Ascending aorta (tissue), 2 donors: ENCODE measurements around the gene NINL. TPM values are rescaled to one million over a fixed set of nuclear protein-coding genes. Genes with fewer than 3 reads are reported as not detected.

Experiments used
- DNase-seq, 2 donors: peaks; one replicate each; pipeline ENCODE4 v3.0.0-alpha.2; 2019; ENCODE audit warnings: low spot score in 2 of 2
- H3K27ac ChIP-seq, 2 donors: fragments of 200-600 bp; sonication (generic); one replicate each; pipeline ENCODE4 v1.5.1; 2016 to 2017; ENCODE audit warnings: mild to moderate bottlenecking in 1 of 2
- H3K27me3 ChIP-seq: fragments of 200-600 bp; sonication (generic); one replicate; pipeline ENCODE4 v1.5.1; 2017
- H3K36me3 ChIP-seq, 2 donors: fragments of 200-600 bp; sonication (generic); one replicate each; pipeline ENCODE4 v1.5.1; 2016
- H3K4me1 ChIP-seq, 2 donors: fragments of 200-600 bp; sonication (generic); one replicate each; pipeline ENCODE4 v1.5.1; 2016 to 2017; ENCODE audit warnings: mild to moderate bottlenecking in 1 of 2
- H3K4me3 ChIP-seq, 2 donors: fragments of 200-600 bp; sonication (generic); one replicate each; pipeline ENCODE4 v1.5.1; 2016 to 2017; ENCODE audit warnings: mild to moderate bottlenecking in 1 of 2
- H3K9me3 ChIP-seq, 2 donors: fragments of 200-600 bp; sonication (generic); one replicate each; pipeline ENCODE4 v1.5.1; 2016
- intact Hi-C: fragments of 100-400 bp; cut with DNase I; formaldehyde crosslinking; loops from one replicate; pipeline ENCODE4 v1.15.1; 2023
- total RNA-seq: library from RNA; depleted of rRNA; stranded (reverse); fragments of >200 nt; gene quantifications from one replicate; pipeline ENCODE4 v1.1.0, GENCODE V29; 2016
- TF ChIP-seq, protein P1 (sequence below), 3 experiments: fragments of 200-600 bp in 2 of 3; fragments of 450-650 bp in 1 of 3; sonication (generic) in 2 of 3; IDR thresholded peaks; one replicate each; pipeline ENCODE4 v1.5.1; 2016 to 2019; ENCODE audit warnings: antibody characterized with exemption in 3 of 3, mild to moderate bottlenecking in 1 of 3, moderate library complexity in 1 of 3

NINL gene
- total RNA-seq, 1 donor from 2014 or later = 18.0 TPM

DNA sequence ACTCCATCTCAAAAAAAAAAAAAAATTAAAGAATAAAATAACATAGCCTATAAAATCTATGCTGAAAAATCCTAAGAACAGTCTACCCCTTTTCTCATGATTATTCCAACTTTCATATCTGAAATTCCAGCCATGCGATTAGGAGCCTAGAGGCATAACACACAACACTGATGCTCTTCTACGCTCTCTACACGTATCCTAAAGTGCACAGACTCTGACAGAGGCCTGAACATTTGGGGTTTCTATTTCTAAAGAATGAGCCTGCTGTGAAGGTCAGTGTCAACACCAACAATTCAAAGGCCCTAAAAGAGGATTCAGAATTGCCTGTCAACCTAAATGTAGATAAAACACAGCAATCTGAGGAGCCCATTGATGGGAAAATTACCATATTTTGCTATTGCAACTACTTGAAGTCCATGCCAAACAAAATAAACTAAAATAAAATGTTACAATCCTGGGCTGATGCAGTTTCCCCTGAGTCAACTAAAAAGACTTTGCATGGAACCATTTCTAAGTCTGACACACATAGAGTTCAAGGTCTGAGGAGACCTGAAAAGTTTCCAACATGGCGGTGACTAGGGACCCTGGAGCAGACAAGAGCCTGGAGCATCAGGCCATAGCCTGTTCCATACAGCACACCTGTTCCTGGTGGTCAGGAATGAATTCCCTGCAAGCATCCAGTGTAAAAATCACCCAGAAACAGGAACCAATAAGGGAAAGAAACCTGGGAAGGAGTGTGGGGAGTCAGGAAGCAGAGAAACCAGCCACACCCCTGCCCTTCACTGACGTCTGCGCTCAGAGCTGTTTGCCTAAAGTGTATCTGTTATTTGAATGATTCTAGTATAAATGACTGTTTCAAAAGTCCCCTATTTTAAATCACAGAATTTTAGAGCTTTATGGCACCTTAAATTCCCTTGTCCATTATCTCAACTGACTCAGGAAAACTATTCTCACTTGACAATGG is 11.8 kb downstream of the NINL start:
- Histone ChIP-seq H3K4me3 (no peak overlapping the region), H3K27ac (no peak overlapping the region), H3K27me3 (no peaks in the 10 kb centered on the region), H3K4me1 (no peaks in the 10 kb centered on the region), H3K36me3 (no peaks in the 10 kb centered on the region), H3K9me3 (no peaks in the 10 kb centered on the region)
- intact Hi-C loops = no loop called here
- DNase-seq = no peak
- TF ChIP-seq, protein P1, sequence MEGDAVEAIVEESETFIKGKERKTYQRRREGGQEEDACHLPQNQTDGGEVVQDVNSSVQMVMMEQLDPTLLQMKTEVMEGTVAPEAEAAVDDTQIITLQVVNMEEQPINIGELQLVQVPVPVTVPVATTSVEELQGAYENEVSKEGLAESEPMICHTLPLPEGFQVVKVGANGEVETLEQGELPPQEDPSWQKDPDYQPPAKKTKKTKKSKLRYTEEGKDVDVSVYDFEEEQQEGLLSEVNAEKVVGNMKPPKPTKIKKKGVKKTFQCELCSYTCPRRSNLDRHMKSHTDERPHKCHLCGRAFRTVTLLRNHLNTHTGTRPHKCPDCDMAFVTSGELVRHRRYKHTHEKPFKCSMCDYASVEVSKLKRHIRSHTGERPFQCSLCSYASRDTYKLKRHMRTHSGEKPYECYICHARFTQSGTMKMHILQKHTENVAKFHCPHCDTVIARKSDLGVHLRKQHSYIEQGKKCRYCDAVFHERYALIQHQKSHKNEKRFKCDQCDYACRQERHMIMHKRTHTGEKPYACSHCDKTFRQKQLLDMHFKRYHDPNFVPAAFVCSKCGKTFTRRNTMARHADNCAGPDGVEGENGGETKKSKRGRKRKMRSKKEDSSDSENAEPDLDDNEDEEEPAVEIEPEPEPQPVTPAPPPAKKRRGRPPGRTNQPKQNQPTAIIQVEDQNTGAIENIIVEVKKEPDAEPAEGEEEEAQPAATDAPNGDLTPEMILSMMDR (IDR thresholded peaks at IDR 0.05) = no peak

DNA sequence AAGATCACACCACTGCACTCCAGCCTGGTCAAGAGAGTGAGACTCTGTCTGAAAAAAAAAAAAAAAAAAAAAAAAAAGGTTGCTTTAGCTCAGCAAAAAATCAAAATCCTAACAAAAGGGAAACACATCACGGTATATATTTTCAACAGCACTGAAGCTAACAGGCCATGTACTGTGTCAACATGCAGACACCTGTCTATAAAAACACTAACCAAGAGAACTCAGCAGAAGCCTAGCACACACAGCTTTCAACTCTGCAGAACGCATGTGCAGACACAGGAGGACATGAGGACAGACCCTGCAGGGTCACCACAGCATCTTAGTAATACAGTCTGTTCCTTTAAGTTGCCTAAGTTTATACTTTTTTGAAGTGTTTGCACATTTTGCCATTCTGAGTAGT is 13.5 kb downstream of the NINL start:
- H3K27ac ChIP-seq = no peak overlapping the region
- H3K27me3 ChIP-seq = no peaks in the 10 kb centered on the region
- TF ChIP-seq, protein P1 (IDR thresholded peaks at IDR 0.05) = no peak
- no peak for DNase-seq
- no peak overlapping the region for H3K4me3 ChIP-seq
- no peaks in the 10 kb centered on the region for H3K4me1 ChIP-seq
- intact Hi-C loops = no loop called here
- H3K36me3 ChIP-seq = no peaks in the 10 kb centered on the region
- no peaks in the 10 kb centered on the region for H3K9me3 ChIP-seq

DNA sequence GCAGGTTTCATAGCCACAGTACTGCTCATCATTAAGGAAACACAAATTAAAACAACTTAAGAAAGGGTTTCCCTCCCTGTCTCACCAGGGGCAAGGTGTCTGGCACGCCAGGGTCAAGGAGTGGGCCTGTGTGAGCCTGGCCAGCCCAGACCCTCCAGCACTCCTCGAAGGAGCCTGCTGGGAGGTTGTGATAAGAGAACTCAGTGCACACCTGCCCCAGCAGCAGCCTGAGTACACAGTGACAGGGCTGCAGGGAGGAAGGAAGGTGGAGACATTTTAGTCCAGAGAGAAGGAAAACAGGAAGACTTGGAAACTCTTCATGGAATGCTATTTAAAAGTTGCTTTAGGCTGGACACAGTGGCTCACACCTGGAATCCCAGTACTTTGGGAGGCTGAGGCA is 14.1 kb downstream of the NINL start:
- intact Hi-C loops = no loop called here
- Histone ChIP-seq H3K27ac (no peak overlapping the region), H3K4me3 (no peak overlapping the region), H3K4me1 (no peaks in the 10 kb centered on the region), H3K27me3 (no peaks in the 10 kb centered on the region), H3K36me3 (no peaks in the 10 kb centered on the region), H3K9me3 (no peaks in the 10 kb centered on the region)
- DNase-seq = no peak
- TF ChIP-seq, protein P1 (IDR thresholded peaks at IDR 0.05) = no peak

DNA sequence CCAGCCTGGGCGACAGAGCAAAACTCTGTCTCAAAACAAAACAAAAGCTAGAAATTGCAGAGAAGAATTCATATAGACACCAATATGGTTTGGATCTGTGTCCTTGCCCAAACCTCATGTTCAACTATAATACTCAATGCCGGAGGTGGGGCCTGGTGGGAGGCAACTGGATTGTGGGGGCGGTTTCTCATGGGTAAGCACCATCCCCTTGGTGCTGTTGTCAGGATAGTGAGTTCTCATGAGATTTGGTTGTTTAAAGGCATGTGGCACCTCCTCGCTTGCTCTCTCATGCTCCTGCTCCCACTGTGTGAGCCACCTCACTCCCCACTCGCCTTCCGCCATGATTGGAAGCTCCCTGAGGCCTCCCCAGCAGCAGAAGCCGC is 15.2 kb downstream of the NINL start:
- Histone ChIP-seq H3K27me3 (no peaks in the 10 kb centered on the region), H3K9me3 (no peaks in the 10 kb centered on the region), H3K36me3 (no peaks in the 10 kb centered on the region), H3K4me3 (no peak overlapping the region), H3K4me1 (no peaks in the 10 kb centered on the region), H3K27ac (no peak overlapping the region)
- intact Hi-C loops = no loop called here
- TF ChIP-seq, protein P1 (IDR thresholded peaks at IDR 0.05) = no peak
- DNase-seq = no peak

DNA sequence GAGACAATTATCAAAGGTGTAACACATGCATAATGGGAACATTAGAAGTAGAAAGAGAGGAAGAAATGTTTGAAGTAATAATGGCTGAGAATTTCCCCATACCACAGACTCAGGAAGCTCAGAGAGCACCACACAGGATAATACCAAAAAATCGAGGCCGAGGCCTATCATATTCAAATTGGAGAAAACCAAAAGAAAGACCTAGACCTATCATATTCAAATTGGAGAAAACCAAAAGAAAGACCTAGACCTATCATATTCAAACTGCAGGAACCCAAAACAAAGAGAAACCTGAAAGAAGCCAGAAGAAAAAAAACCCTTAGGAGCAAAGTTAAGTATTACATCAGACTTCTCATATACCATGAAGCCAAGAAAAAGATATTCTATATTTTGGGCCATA is 18.0 kb downstream of the NINL start:
- Histone ChIP-seq H3K4me1 (no peaks in the 10 kb centered on the region), H3K4me3 (no peak overlapping the region), H3K9me3 (no peaks in the 10 kb centered on the region), H3K27ac (no peak overlapping the region), H3K27me3 (no peaks in the 10 kb centered on the region), H3K36me3 (no peaks in the 10 kb centered on the region)
- TF ChIP-seq, protein P1 (IDR thresholded peaks at IDR 0.05) = no peak
- intact Hi-C loops = no loop called here
- no peak for DNase-seq
